ENCODE measurements around the gene NOTCH4. TPM values are rescaled to one million over a fixed set of nuclear protein-coding genes. Genes with fewer than 3 reads are reported as not detected.

NOTCH4 gene
- total and polyA plus RNA-seq, 2 experiments from 2014 or later: 2.7 to 2.8 TPM

GRCh38 chr6:32191696-32192607 is 31.9 kb downstream of the NOTCH4 start:
- Histone ChIP-seq H3K9me2 (ENCODE audit: insufficient read depth) (no peaks in the 10 kb centered on the region), H3K4me1 (ENCODE audit: insufficient read depth) (peaks cover 53% of the 10 kb centered on the region), H3K4me2 (peak overlapping the region; percentile 78), H3K79me2 (replicated peaks; ENCODE audit: insufficient read depth) (peaks cover 12% of the 10 kb centered on the region), H3K27ac (ENCODE audit: low read depth) (no peak overlapping the region), H3K36me3 (ENCODE audit: insufficient read depth) (peaks cover 3% of the 10 kb centered on the region; the same call in 1 of the 2 replicates), H3K27me3 (ENCODE audit: insufficient read depth) (no peaks in the 10 kb centered on the region), H3F3A (replicated peaks; ENCODE audit: low read depth) (peaks cover 16% of the 10 kb centered on the region), H2AFZ (no peak overlapping the region), H4K20me1 (replicated peaks; ENCODE audit: insufficient read depth) (no peaks in the 10 kb centered on the region), H3K4me3 (peak overlapping the region; percentile 43; the same call in 1 of the 2 replicates)
- Mint-ChIP-seq H3K36me3 (ENCODE audit: low read depth) (peaks cover 21% of the 10 kb centered on the region), H3K4me3 (peak overlapping the region; percentile 48), H3K27me3 (ENCODE audit: insufficient read depth, low read depth, poor library complexity) (peaks cover 32% of the 10 kb centered on the region), H3K27ac (peak overlapping the region; percentile 78), H3K4me1 (peaks cover 64% of the 10 kb centered on the region), H3K9me3 (no peaks in the 10 kb centered on the region; the same call in 2 of the 3 replicates)
- DNase-seq (ENCODE audit: low spot score) (no peak), ATAC-seq (no peak)
- no peak for TF ChIP-seq ETS1 (IDR thresholded peaks at IDR 0.05)

GRCh38 chr6:32190911-32191677 is 32.8 kb downstream of the NOTCH4 start:
- Mint-ChIP-seq H3K27ac (peak overlapping the region; percentile 78), H3K27me3 (ENCODE audit: insufficient read depth, low read depth, poor library complexity) (peaks cover 30% of the 10 kb centered on the region), H3K36me3 (ENCODE audit: low read depth) (peaks cover 30% of the 10 kb centered on the region), H3K4me1 (peaks cover 62% of the 10 kb centered on the region), H3K9me3 (no peaks in the 10 kb centered on the region; the same call in 2 of the 3 replicates), H3K4me3 (peak overlapping the region; percentile 48)
- ATAC-seq (no peak), DNase-seq (ENCODE audit: low spot score) (no peak)
- no peak for TF ChIP-seq ETS1 (IDR thresholded peaks at IDR 0.05)
- TF ChIP-seq EZH2phosphoT487 (IDR thresholded peaks at IDR 0.05; ENCODE audit: unreplicated experiment): no peak
- no peak for TF ChIP-seq STAT1 (IDR thresholded peaks at IDR 0.05; ENCODE audit: unreplicated experiment)
- TF ChIP-seq JUNB (IDR thresholded peaks at IDR 0.05; ENCODE audit: unreplicated experiment): no peak
- TF ChIP-seq EZH2 (IDR thresholded peaks at IDR 0.05; ENCODE audit: low read depth, unreplicated experiment): no peak
- no peak for TF ChIP-seq NANOG (IDR thresholded peaks at IDR 0.05; ENCODE audit: borderline replicate concordance)
- TF ChIP-seq ZNF462 (CRISPR knock-in tag; IDR thresholded peaks at IDR 0.05): no peak
- no peak for TF ChIP-seq ZNF114 (CRISPR knock-in tag; IDR thresholded peaks at IDR 0.05)
- TF ChIP-seq POLR2AphosphoS5 (IDR thresholded peaks at IDR 0.05; ENCODE audit: low read depth): no peak
- TF ChIP-seq ZNF331 (CRISPR knock-in tag; IDR thresholded peaks at IDR 0.05; ENCODE audit: low read depth): no peak
- H3K4me3 ChIP-seq: no peak overlapping the region; the same call in 1 of the 2 replicates
- no peaks in the 10 kb centered on the region for H3K27me3 ChIP-seq (ENCODE audit: insufficient read depth)
- no peaks in the 10 kb centered on the region for H4K20me1 ChIP-seq (replicated peaks; ENCODE audit: insufficient read depth)
- H3K36me3 ChIP-seq (ENCODE audit: insufficient read depth): peaks cover 3% of the 10 kb centered on the region; the same call in 1 of the 2 replicates
- H3K4me2 ChIP-seq: peak overlapping the region; percentile 89; the same call in 1 of the 2 replicates
- H3K79me2 ChIP-seq (replicated peaks; ENCODE audit: insufficient read depth): peaks cover 12% of the 10 kb centered on the region
- no peak overlapping the region for H2AFZ ChIP-seq
- H3K9me2 ChIP-seq (ENCODE audit: insufficient read depth): no peaks in the 10 kb centered on the region
- H3K27ac ChIP-seq (ENCODE audit: low read depth): 0 out of 2 replicates have a peak overlapping the region, but pooled peaks have one; percentile 32
- peaks cover 21% of the 10 kb centered on the region for H3F3A ChIP-seq (replicated peaks; ENCODE audit: low read depth)
- H3K4me1 ChIP-seq (ENCODE audit: insufficient read depth): peaks cover 51% of the 10 kb centered on the region

Data from GM23338 (cell line).